ENCODE results near the gene PCNX2.
"Not testable (repeated sequence)": the region's sequence is repeated elsewhere in the genome, so short reads cannot be mapped to it uniquely, and the experiment has no call there.

The PCNX2 gene

DNA sequence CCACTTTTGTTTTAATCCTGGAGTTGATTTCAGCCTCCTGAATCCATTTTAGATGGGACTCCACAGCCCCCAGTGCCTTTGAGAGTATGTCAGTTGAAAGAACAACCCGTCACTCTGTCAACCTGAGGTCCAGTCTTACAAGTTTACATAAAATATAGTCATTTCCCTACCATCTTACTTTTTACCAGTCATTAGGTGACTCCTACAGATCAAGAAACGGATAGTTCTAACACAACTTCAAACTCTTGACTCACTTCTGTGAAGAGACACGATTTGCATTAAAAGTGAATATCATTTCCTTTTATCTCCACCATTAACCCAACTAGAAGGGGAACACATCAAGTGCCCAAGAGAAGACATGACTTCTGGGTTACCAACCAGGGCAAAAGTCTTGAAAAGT lies 198.0 kb downstream of the PCNX2 start:
- DNase-seq = no peak

DNA sequence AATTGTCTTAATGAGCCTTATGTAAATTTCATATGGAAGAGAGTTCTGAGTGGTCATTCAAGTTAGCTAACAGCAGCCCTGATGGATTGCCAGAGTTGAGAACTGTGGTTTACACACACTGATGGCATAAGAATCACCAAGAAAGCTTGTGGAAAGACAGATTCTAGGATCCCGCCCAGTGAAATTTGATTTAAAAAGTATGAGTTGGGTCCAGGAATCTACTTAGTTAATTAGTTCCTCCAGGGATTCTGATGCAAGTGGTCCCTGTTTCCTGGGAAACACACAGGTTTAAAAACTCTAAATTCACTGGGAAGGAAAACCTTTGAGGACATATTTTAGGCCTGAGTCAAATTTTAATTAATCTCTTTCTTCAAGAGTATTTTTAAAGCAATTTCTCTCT lies 200.8 kb downstream of the PCNX2 start:
- no peak for DNase-seq

DNA sequence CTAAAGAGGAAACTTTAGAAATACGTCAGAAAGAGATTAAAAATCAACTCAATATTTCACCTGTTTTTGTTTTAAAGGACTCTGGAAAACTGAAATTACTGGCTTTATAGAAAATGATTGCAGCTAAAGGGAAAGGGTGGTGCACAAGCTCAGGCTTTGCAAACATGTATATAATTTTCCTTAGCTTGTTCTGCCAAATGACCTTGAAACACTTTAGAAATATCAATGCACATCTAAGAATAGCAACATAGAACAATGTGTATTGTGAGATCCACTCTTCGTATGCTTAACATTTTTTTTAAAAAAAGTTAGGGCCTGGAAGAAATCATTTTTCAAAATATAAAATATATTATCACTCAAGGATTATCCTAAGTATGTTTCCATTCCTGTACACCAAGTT lies 201.3 kb downstream of the PCNX2 start:
- no peak for DNase-seq

DNA sequence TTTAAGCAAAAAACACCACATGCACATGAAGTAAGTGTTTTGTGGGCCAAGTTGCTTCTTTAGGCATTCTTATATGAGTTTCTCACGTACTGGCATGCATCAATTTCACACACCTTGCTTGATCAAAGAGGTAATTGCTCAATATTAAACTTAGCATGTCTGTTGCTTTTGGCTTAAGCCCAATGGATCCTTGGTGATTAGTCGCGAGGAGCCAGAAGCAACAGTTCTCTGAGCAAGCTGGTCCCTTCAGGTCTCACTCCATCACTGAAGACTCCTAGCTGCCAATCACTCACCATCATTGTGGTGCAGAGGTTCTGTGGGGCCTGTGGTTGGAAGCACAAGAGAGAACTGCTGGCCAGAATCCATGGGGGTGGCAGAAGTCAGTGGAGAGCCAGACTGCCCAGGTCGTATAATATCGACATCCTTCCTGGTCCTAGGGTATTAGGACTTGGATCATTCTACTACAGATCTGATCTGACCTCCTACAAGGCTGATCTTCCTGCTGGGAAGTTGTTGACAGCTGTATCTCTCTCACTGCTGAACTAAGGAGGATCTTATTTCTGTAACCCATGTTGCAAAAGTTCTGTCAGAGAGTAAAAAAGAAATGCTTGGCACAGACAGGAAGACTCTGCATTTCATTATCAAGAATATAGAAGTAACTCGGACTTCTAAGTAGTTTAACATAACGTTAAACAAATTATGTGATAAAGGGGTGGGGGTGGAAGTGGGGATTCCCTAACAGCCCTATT lies 204.6 kb downstream of the PCNX2 start:
- DNase-seq = no peak

DNA sequence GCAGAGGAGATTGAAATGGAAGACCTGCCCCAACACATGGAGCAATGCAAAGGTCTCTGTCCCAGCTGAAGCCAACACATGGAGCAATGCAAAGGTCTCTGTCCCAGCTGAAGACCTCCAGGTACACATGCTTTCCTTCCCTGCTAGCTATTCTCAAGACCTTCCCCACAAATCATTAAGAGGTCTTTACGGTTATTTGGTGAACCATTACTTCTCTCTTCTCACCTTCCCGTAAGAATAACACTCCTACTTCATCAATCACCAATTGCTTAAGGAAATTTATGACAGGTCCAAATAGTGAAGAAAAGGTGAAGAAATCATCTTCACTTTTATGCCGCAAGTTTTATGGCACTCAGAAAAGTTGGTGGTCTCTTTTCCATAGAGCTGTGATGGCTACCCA lies 206.3 kb downstream of the PCNX2 start:
- DNase-seq = no peak

DNA sequence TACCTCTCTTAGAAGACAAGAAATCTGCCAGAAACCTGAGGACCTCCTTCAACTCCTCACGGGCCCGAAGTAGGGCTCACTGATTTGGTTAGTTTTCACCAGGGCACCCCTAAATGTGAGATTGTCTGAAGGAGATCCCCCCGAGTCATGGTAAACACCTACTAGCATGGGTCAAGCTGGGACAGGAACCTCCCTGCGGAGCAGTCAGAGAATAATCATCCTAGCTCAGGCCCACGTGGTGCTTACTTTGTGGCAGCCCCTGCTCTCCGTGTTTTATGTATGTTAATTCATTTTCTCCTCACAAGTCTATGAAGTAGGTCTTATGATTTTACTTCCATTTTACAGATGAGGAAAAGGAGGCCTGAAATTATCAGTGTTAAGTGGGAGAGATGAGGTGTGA lies 206.9 kb downstream of the PCNX2 start:
- no peak for DNase-seq

- DNase-seq = no peak
These were observed 208.3 kb downstream of the PCNX2 start for GRCh38 chr1:233086961-233087881.

DNA sequence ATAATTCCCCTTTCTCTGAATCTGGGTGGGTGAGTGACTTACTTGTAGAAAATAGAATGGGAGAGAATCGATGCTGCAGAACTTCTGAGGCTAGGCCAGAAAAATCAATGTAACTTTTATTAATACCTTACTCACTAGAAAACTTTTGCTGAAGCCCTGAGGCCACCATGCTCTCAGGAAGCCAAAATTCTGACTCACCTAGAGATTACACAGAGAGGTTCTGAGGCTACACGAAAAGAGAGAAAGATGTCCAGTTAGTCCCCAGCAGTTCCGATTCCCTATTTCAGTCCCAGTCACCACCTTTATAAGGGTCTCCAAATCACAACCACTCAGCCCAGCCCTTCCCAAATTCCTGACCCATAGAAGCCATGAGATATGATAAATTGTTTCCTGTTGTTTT lies 210.0 kb downstream of the PCNX2 start:
- DNase-seq = no peak

GRCh38 chr1:233082778-233083550 lies 212.6 kb downstream of the PCNX2 start:
- no peak for DNase-seq

DNA sequence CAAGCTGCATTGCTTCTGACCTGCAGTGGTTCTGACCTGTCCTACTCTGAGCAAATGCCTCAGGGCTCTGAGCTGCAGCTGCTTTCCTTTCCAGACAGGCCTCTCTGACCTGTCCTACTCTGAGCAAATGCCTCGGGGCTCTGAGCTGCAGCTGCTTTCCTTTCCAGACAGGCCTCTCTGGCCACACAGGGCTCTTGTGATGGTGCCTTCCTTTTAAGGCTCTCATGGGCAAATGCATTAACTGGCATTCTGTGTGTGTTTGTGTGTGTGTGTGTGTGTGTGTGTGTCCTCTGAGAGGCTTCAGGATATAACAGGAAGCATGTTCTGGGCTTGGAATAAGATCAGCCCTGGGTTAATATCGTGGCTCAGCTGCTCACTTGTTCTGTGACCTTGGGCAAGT lies 213.8 kb downstream of the PCNX2 start:
- DNase-seq = no peak

DNA sequence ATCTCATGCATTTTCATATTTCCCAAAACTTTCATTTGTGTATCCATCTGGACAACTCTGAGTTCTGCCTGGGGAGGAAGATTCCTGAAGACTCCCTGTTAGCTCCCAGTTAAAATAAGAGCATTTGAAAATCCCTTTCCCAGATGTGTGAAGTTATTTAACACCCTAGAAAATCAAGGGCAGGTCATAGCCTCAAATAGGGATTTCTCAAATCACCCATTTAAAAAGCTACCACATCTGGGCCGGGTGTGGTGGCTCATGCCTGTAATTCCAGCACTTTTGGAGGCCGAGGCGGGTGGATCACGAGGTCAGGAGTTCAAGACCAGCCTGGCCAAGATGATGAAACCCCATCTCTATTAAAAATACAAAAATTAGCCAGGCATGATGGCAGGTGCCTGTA lies 214.7 kb downstream of the PCNX2 start:
- DNase-seq = not testable (repeated sequence)

DNA sequence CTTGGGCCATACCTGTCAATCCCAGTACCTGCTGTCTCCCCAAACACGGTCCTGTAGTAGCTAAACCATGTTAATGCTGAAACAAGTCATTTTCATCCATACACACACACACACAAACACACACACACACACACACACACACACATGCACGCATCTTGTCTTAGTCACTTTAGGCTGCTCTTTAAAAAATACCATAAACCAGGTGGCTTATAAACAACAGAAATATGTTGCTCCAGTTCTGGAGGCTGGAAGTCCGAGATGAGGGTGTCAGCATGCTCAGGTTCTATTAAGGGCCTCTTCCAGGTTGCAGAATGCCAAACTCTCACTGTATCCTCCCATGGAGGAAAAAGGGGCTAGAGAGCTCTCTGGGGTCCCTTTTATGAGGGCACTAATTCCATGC lies 215.2 kb downstream of the PCNX2 start:
- no peak for DNase-seq

- no peak for DNase-seq
These were observed 216.0 kb downstream of the PCNX2 start for GRCh38 chr1:233079574-233079973.

GRCh38 chr1:233078396-233078795 lies 217.1 kb downstream of the PCNX2 start:
- DNase-seq = no peak

DNA sequence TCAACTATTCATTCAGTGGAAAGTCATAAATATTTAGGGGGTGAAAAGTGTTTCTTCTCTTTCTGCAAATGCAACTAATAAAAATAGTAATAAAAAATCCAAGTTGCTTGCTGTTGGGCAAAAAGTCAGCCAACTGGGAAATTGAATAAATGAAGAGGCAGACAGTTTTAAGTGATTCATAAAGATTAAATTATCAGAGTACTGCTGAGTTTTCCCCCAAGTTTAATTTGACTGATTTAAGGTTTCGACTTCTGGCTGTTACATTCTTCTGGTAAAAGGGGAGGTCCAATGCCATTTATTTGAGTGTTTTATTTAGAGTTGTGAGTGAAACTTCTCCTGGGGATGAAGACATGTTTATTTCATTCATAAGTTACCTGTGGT lies 219.6 kb downstream of the PCNX2 start:
- DNase-seq = no peak

- DNase-seq = no peak
These were observed 229.4 kb downstream of the PCNX2 start for GRCh38 chr1:233066087-233066486.

- DNase-seq = no peak
These were observed 229.8 kb downstream of the PCNX2 start for GRCh38 chr1:233065685-233066084.

GRCh38 chr1:233064988-233065387 lies 230.5 kb downstream of the PCNX2 start:
- DNase-seq = no peak

GRCh38 chr1:233063462-233063861 lies 232.1 kb downstream of the PCNX2 start:
- DNase-seq = no peak

- DNase-seq = no peak
These were observed 234.3 kb downstream of the PCNX2 start for GRCh38 chr1:233061265-233061664.

- DNase-seq = no peak
These were observed 235.0 kb downstream of the PCNX2 start for GRCh38 chr1:233060461-233060994.

DNA sequence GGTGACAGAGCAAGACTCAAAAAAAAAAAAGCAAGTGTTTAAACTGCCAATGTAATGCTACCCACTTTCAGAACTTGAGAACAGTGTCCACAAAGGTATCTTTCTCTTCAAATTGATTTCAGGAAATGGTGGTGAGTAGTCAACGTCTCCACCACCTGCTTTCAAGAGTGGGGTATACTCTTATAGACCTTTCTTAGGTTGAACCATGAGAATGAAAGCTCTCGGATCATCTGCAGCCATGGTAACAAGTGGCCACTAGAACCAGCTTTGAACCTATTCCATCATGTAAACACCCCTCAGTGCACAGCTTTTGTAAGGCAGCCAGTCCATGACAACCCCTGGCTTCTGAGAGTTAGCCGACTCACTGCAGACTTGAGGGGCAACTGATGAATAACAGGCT lies 237.7 kb downstream of the PCNX2 start:
- no peak for DNase-seq
